ENCODE results near the gene GRAMD2A. TPM values are rescaled to one million over a fixed set of nuclear protein-coding genes. Genes with fewer than 3 reads are reported as not detected.

Gene GRAMD2A
- polyA plus RNA-seq, 3 donors = not detected

DNA sequence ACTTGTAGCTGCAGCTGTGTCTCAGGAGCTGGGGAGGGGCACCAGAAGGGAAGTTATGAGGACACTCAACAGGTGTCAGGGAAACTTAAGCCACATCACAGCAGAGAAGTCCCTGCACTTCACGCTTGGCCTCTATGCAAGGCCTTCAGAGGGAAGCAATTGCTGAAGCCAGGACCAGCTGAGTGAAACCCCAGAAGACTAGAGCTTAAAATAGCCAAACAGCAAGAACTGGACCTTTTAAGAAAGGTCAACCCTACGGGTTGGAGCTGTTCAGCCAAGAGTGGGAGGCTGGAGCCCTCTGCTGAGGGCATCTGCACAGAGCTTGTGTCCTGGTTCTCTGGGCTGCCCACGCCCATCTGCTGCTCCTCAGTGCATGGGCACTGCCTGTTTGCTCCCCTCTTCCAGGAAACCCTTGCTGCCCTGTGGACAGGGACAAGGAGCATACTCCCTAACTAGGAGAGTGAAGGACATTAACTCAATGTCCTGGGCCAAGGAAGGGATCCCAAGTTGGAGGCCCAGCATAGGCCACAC lies 3.9 kb upstream of the GRAMD2A start:
- intact Hi-C loops (cut with micrococcal nuclease) = loop anchor here in 1 of 2 donors (10.0 kb wide), 1 partner anchor 53 kb away; no protein-coding TSS in a partner anchor
- no peak overlapping the region for H3K4me2 ChIP-seq (replicated peaks; ENCODE audit: extremely low read depth, low read length, poor library complexity, severe bottlenecking)
- no peak for DNase-seq
- no peak overlapping the region for H3K9ac ChIP-seq (ENCODE audit: insufficient read depth, low read length, poor library complexity, severe bottlenecking)
- peaks cover 82 to 83% of the 10 kb centered on the region in 2 donors for H3K36me3 ChIP-seq (replicated peaks in 1 of 2; ENCODE audit: control insufficient read depth in 1 of 2, insufficient read depth in 2 of 2, low read length in 2 of 2)
- peaks cover 3 to 22% of the 10 kb centered on the region in 2 donors for H3K27me3 ChIP-seq (ENCODE audit: control insufficient read depth in 2 of 2, insufficient read depth in 2 of 2, low read length in 2 of 2)
- Mint-ChIP-seq H3K27ac (peak overlapping the region in 6 of 7 donors; percentile 37 to 84 (median 58)), H3K36me3 (peaks cover 88 to 91% of the 10 kb centered on the region in 2 donors), H3K27me3 (ENCODE audit: low read depth in 3 of 3) (peaks cover 18 to 24% (median 23%) of the 10 kb centered on the region in 3 donors), H3K9me3 (peaks cover 0 to 11% (median 3%) of the 10 kb centered on the region in 7 donors), H3K4me3 (no peak overlapping the region), H3K4me1 (peaks cover 17% of the 10 kb centered on the region)
- peaks cover 87% of the 10 kb centered on the region for H4K20me1 ChIP-seq (ENCODE audit: insufficient read depth, low read length)
- H3K4me3 ChIP-seq (replicated peaks in 1 of 3; ENCODE audit: low read depth in 2 of 3, low read length in 3 of 3) = no peak overlapping the region
- no peak overlapping the region for H2AFZ ChIP-seq (ENCODE audit: insufficient read depth, low read depth, low read length, poor library complexity, severe bottlenecking)
- H3K4me1 ChIP-seq (ENCODE audit: control insufficient read depth in 1 of 2, insufficient read depth in 2 of 2, low read length in 2 of 2) = peaks cover 11 to 19% of the 10 kb centered on the region in 2 donors
- no peaks in the 10 kb centered on the region for H3K9me3 ChIP-seq (replicated peaks in 1 of 2; ENCODE audit: control insufficient read depth in 1 of 2, insufficient read depth in 1 of 2, low read length in 2 of 2)
- H3K79me2 ChIP-seq (ENCODE audit: insufficient read depth, low read length) = peaks cover 24% of the 10 kb centered on the region
- TF ChIP-seq, protein P1, sequence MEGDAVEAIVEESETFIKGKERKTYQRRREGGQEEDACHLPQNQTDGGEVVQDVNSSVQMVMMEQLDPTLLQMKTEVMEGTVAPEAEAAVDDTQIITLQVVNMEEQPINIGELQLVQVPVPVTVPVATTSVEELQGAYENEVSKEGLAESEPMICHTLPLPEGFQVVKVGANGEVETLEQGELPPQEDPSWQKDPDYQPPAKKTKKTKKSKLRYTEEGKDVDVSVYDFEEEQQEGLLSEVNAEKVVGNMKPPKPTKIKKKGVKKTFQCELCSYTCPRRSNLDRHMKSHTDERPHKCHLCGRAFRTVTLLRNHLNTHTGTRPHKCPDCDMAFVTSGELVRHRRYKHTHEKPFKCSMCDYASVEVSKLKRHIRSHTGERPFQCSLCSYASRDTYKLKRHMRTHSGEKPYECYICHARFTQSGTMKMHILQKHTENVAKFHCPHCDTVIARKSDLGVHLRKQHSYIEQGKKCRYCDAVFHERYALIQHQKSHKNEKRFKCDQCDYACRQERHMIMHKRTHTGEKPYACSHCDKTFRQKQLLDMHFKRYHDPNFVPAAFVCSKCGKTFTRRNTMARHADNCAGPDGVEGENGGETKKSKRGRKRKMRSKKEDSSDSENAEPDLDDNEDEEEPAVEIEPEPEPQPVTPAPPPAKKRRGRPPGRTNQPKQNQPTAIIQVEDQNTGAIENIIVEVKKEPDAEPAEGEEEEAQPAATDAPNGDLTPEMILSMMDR (IDR thresholded peaks at IDR 0.05) = no peak
- 90% methylated on average over 3 of the region's 3 CpGs for WGBS (ENCODE audit: insufficient coverage)
- peak overlapping the region in 1 of 2 donors; percentile 62 for H3K27ac ChIP-seq (ENCODE audit: low read depth in 1 of 2, low read length in 2 of 2)

DNA sequence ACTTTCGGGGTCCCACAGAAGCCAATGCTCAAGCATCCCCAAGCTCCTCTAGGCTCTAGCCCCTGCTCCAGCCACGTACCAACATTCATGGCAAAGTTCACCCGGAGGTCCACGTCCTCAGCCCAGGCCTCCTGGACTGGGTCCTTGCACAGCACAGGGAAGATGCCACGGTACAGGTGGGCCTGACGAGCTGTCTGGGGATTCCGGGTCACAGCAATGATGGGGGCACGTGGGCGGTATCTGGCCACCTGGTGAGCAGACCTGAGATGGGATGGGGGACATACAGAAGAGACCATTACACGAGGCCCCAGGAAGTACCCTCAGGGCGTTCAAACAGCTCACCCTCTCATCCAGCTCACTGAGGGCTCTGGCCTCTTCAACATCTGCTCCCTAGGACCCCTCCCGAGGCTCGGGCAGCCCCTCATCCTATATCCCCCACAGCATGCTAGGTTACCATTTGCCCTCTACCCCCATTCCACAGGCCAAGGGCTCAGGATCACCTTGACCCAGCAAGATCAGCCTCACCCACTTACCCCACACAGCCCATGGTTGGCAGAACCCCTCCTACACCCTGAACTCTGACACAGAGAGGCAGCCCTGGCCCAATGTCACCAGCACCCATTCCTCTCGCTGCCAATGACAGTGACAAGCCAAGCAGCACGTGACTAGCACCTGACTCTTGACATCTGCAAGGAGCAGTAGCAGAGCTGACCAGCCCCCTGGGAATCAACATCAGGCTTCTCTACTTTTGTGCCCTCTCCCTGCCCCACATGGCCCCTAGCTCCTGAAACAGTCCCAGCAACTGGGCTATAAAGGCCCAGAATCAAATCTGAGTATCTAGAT lies 3.0 kb upstream of the GRAMD2A start:
- Histone ChIP-seq H4K20me1 (ENCODE audit: insufficient read depth, low read length) (peaks cover 78% of the 10 kb centered on the region), H3K4me3 (replicated peaks in 1 of 3; ENCODE audit: low read depth in 2 of 3, low read length in 3 of 3) (no peak overlapping the region), H3K4me1 (ENCODE audit: control insufficient read depth in 1 of 2, insufficient read depth in 2 of 2, low read length in 2 of 2) (peaks cover 15 to 25% of the 10 kb centered on the region in 2 donors), H3K4me2 (replicated peaks; ENCODE audit: extremely low read depth, low read length, poor library complexity, severe bottlenecking) (no peak overlapping the region), H3K36me3 (replicated peaks in 1 of 2; ENCODE audit: control insufficient read depth in 1 of 2, insufficient read depth in 2 of 2, low read length in 2 of 2) (peaks cover 74 to 75% of the 10 kb centered on the region in 2 donors), H3K27me3 (ENCODE audit: control insufficient read depth in 2 of 2, insufficient read depth in 2 of 2, low read length in 2 of 2) (peaks cover 3 to 24% of the 10 kb centered on the region in 2 donors), H3K9ac (ENCODE audit: insufficient read depth, low read length, poor library complexity, severe bottlenecking) (no peak overlapping the region), H3K27ac (ENCODE audit: low read depth in 1 of 2, low read length in 2 of 2) (peak overlapping the region; percentile 13 to 62), H3K79me2 (ENCODE audit: insufficient read depth, low read length) (peaks cover 15% of the 10 kb centered on the region), H3K9me3 (replicated peaks in 1 of 2; ENCODE audit: control insufficient read depth in 1 of 2, insufficient read depth in 1 of 2, low read length in 2 of 2) (no peaks in the 10 kb centered on the region), H2AFZ (ENCODE audit: insufficient read depth, low read depth, low read length, poor library complexity, severe bottlenecking) (no peak overlapping the region)
- Mint-ChIP-seq H3K9me3 (peaks cover 0 to 11% (median 3%) of the 10 kb centered on the region in 7 donors), H3K27me3 (ENCODE audit: low read depth in 3 of 3) (peaks cover 24 to 32% (median 26%) of the 10 kb centered on the region in 3 donors), H3K27ac (peak overlapping the region in 6 of 7 donors; percentile 14 to 87 (median 74)), H3K4me1 (peaks cover 22% of the 10 kb centered on the region), H3K36me3 (peaks cover 80 to 85% of the 10 kb centered on the region in 2 donors), H3K4me3 (no peak overlapping the region)
- WGBS (ENCODE audit: insufficient coverage) = 90% methylated on average over 14 of the region's 15 CpGs
- no peak for DNase-seq
- TF ChIP-seq, protein P1 (IDR thresholded peaks at IDR 0.05) = no peak
- intact Hi-C loops (cut with micrococcal nuclease) = loop anchor here in 1 of 2 donors (10.0 kb wide), 1 partner anchor 54 kb away; no protein-coding TSS in a partner anchor
